HL-60 (cell line): ENCODE measurements around the gene MBD3L3.
"Not testable (repeated sequence)": the region's sequence is repeated elsewhere in the genome, so short reads cannot be mapped to it uniquely, and the experiment has no call there.

ENCODE experiments used
- DNase-seq, 2 experiments: peaks; one replicate each; pipeline ENCODE4 v3.0.0-alpha.2; 2010 to 2020; ENCODE audit warnings: low read depth in 1 of 2, low spot score in 1 of 2
- H3K27ac ChIP-seq: fragments of 250-450 bp; sonication (Bioruptor Pico); replicated peaks from 2 replicates; pipeline ENCODE4 v1.5.1; 2020; ENCODE audit warnings: mild to moderate bottlenecking, moderate library complexity
- H3K27me3 ChIP-seq: fragments of 250-450 bp; sonication (Bioruptor Pico); 2 replicates; pipeline ENCODE4 v1.5.1; 2021; ENCODE audit warnings: mild to moderate bottlenecking, moderate library complexity; ENCODE audit not compliant: insufficient read depth, poor library complexity, severe bottlenecking
- H3K4me3 ChIP-seq: replicated peaks from 2 replicates; pipeline ENCODE4 v1.5.1; 2011; ENCODE audit warnings: mild to moderate bottlenecking, control low read depth, low read length; ENCODE audit not compliant: insufficient read depth
- CTCF ChIP-seq: IDR thresholded peaks from one replicate; pipeline ENCODE4 v1.5.1; 2011; ENCODE audit warnings: low read length, control low read depth, inconsistent platforms; ENCODE audit not compliant: insufficient read depth
- GABPA ChIP-seq: IDR thresholded peaks from 2 replicates; pipeline ENCODE4 v1.6.1; 2012; ENCODE audit warnings: low read depth
- POLR2AphosphoS5 ChIP-seq: IDR thresholded peaks from 2 replicates; pipeline ENCODE4 v1.6.1; 2012; ENCODE audit warnings: low read depth
- REST ChIP-seq: IDR thresholded peaks from 2 replicates; pipeline ENCODE4 v1.6.1; 2012; ENCODE audit warnings: low read depth; ENCODE audit not compliant: insufficient replicate concordance
- SPI1 ChIP-seq: IDR thresholded peaks from 2 replicates; pipeline ENCODE4 v1.6.1; 2012; ENCODE audit warnings: low read depth, mild to moderate bottlenecking, borderline replicate concordance

MBD3L3 gene

GRCh38 chr19:7063764-7064418 lies 5.4 kb upstream of the MBD3L3 start:
- Histone ChIP-seq H3K27ac (no peak overlapping the region), H3K4me3 (no peak overlapping the region), H3K27me3 (no peaks in the 10 kb centered on the region)
- no peak for DNase-seq
- no peak for TF ChIP-seq GABPA

- Histone ChIP-seq H3K4me3 (no peak overlapping the region), H3K27me3 (no peaks in the 10 kb centered on the region), H3K27ac (no peak overlapping the region)
- TF ChIP-seq REST (no peak), CTCF (no peak), POLR2AphosphoS5 (no peak), GABPA (no peak), SPI1 (no peak)
- DNase-seq, result no peak
Observed at GRCh38 chr19:7063339-7063738, 4.9 kb upstream of the MBD3L3 start.

GRCh38 chr19:7059977-7060376 lies 1.5 kb upstream of the MBD3L3 start:
- DNase-seq, H3K27ac ChIP-seq, H3K27me3 ChIP-seq, H3K4me3 ChIP-seq: not testable (repeated sequence)

GRCh38 chr19:7056371-7056770 lies 2.1 kb downstream of the MBD3L3 start:
- not testable (repeated sequence) for H3K4me3 ChIP-seq, H3K27ac ChIP-seq, DNase-seq, H3K27me3 ChIP-seq

- H3K27ac ChIP-seq, H3K4me3 ChIP-seq, H3K27me3 ChIP-seq, DNase-seq: not testable (repeated sequence)
Observed at GRCh38 chr19:7055679-7056078, 2.8 kb downstream of the MBD3L3 start.

- H3K27me3 ChIP-seq, H3K4me3 ChIP-seq, DNase-seq, H3K27ac ChIP-seq: not testable (repeated sequence)
Observed at GRCh38 chr19:7054635-7055368, 3.7 kb downstream of the MBD3L3 start.

- H3K4me3 ChIP-seq, DNase-seq, H3K27ac ChIP-seq, H3K27me3 ChIP-seq: not testable (repeated sequence)
Observed at GRCh38 chr19:7052896-7053295, 5.6 kb downstream of the MBD3L3 start.

GRCh38 chr19:7051421-7051820 lies 7.1 kb downstream of the MBD3L3 start:
- H3K27me3 ChIP-seq, H3K4me3 ChIP-seq, DNase-seq, H3K27ac ChIP-seq: not testable (repeated sequence)

- not testable (repeated sequence) for H3K4me3 ChIP-seq, H3K27ac ChIP-seq, H3K27me3 ChIP-seq, DNase-seq
Observed at GRCh38 chr19:7049021-7049420, 9.5 kb downstream of the MBD3L3 start, which contains the start of gene MBD3L2. Gene MBD3L2 (plus strand): TSS chr19:7049321. CDS start chr19:7049374, 53 bp downstream.

- DNase-seq, result not testable (repeated sequence)
Observed at GRCh38 chr19:7041563-7041962, 16.9 kb downstream of the MBD3L3 start.

GRCh38 chr19:7040079-7040478 lies 18.4 kb downstream of the MBD3L3 start, which contains the start of gene MBD3L4:
Gene MBD3L4 (minus strand): TSS chr19:7040179. CDS start chr19:7040144, 35 bp downstream.
- not testable (repeated sequence) for H3K27ac ChIP-seq, H3K27me3 ChIP-seq, DNase-seq, H3K4me3 ChIP-seq

More at GRCh38 chr19:7041563-7041962, 16.9 kb downstream of the MBD3L3 start:
- H3K27me3 ChIP-seq, H3K27ac ChIP-seq, H3K4me3 ChIP-seq: not testable (repeated sequence)
